RWPE2 (cell line): Measurements from ENCODE around the gene CD200R1.

Source experiments
- ATAC-seq: fragments of 200-7000 bp; cut with Tn5 transposase; 3 replicates; pipeline ENCODE4 v1.9.1; 2021; ENCODE audit warnings: low read depth
- DNase-seq: peaks from one replicate; pipeline ENCODE4 v3.0.0-alpha.2; 2020; ENCODE audit warnings: low spot score
- H3K27ac ChIP-seq: fragments of 450-650 bp; 2 replicates; pipeline ENCODE4 v1.5.1; 2017; ENCODE audit warnings: mild to moderate bottlenecking; ENCODE audit not compliant: poor library complexity, severe bottlenecking
- H3K27me3 ChIP-seq: fragments of 250-450 bp; sonication (Bioruptor Pico); 2 replicates; pipeline ENCODE4 v1.5.1; 2021; ENCODE audit warnings: mild to moderate bottlenecking, moderate library complexity; ENCODE audit not compliant: insufficient read depth, poor library complexity, severe bottlenecking
- H3K36me3 ChIP-seq: fragments of 250-450 bp; sonication (Bioruptor Pico); 2 replicates; pipeline ENCODE4 v1.5.1; 2020; ENCODE audit warnings: low read depth, mild to moderate bottlenecking, moderate library complexity
- H3K4me1 ChIP-seq: fragments of 250-450 bp; sonication (Bioruptor Pico); 2 replicates; pipeline ENCODE4 v1.5.1; 2021; ENCODE audit warnings: mild to moderate bottlenecking, moderate library complexity; ENCODE audit not compliant: insufficient read depth, poor library complexity, severe bottlenecking
- H3K4me3 ChIP-seq: fragments of 250-450 bp; sonication (Bioruptor Pico); 2 replicates; pipeline ENCODE4 v1.5.1; 2021; ENCODE audit warnings: mild to moderate bottlenecking, moderate library complexity; ENCODE audit not compliant: severe bottlenecking
- H3K9me3 ChIP-seq: fragments of 250-450 bp; sonication (Bioruptor Pico); 2 replicates; pipeline ENCODE4 v1.5.1; 2021; ENCODE audit warnings: mild to moderate bottlenecking, moderate library complexity; ENCODE audit not compliant: severe bottlenecking
- CTCF ChIP-seq: fragments of 450-650 bp; IDR thresholded peaks from one replicate; pipeline ENCODE4 v1.5.1; 2017; ENCODE audit warnings: mild to moderate bottlenecking, moderate library complexity; ENCODE audit not compliant: poor library complexity, severe bottlenecking

Gene CD200R1

GRCh38 chr3:112881891-112882290, 93.0 kb downstream of the CD200R1 start:
- Histone ChIP-seq H3K27ac (no peak overlapping the region), H3K36me3 (no peaks in the 10 kb centered on the region), H3K4me3 (no peak overlapping the region), H3K9me3 (no peaks in the 10 kb centered on the region), H3K27me3 (peaks cover 4% of the 10 kb centered on the region), H3K4me1 (no peaks in the 10 kb centered on the region)
- ATAC-seq (no peak), DNase-seq (no peak)
- no peak for TF ChIP-seq CTCF

- no peaks in the 10 kb centered on the region for H3K36me3 ChIP-seq
- no peaks in the 10 kb centered on the region for H3K4me1 ChIP-seq
- no peak overlapping the region for H3K27ac ChIP-seq
- H3K4me3 ChIP-seq, result no peak overlapping the region
- ATAC-seq, result no peak
- no peaks in the 10 kb centered on the region for H3K9me3 ChIP-seq
- no peak for DNase-seq
- no peaks in the 10 kb centered on the region for H3K27me3 ChIP-seq
- TF ChIP-seq CTCF, result no peak
These were observed 99.3 kb downstream of the CD200R1 start for GRCh38 chr3:112875561-112875960.

GRCh38 chr3:112874725-112875124, 100.2 kb downstream of the CD200R1 start:
- DNase-seq (no peak), ATAC-seq (no peak)
- no peak for TF ChIP-seq CTCF
- no peaks in the 10 kb centered on the region for H3K4me1 ChIP-seq
- no peaks in the 10 kb centered on the region for H3K27me3 ChIP-seq
- H3K4me3 ChIP-seq, result no peak overlapping the region
- H3K27ac ChIP-seq, result no peak overlapping the region
- H3K36me3 ChIP-seq, result no peaks in the 10 kb centered on the region
- H3K9me3 ChIP-seq, result no peaks in the 10 kb centered on the region

- Histone ChIP-seq H3K36me3 (no peaks in the 10 kb centered on the region), H3K27ac (no peak overlapping the region), H3K27me3 (no peaks in the 10 kb centered on the region), H3K4me3 (no peak overlapping the region), H3K4me1 (no peaks in the 10 kb centered on the region), H3K9me3 (no peaks in the 10 kb centered on the region)
- DNase-seq (no peak), ATAC-seq (no peak)
- TF ChIP-seq CTCF, result no peak
These were observed 101.3 kb downstream of the CD200R1 start for GRCh38 chr3:112873632-112874031.

- Histone ChIP-seq H3K4me3 (no peak overlapping the region), H3K27me3 (no peaks in the 10 kb centered on the region), H3K36me3 (no peaks in the 10 kb centered on the region), H3K4me1 (no peaks in the 10 kb centered on the region), H3K27ac (no peak overlapping the region), H3K9me3 (no peaks in the 10 kb centered on the region)
- ATAC-seq, result no peak
- no peak for TF ChIP-seq CTCF
- no peak for DNase-seq
These were observed 103.2 kb downstream of the CD200R1 start for GRCh38 chr3:112871735-112872134.
